CD1c-positive myeloid dendritic cell (primary cell): ENCODE data around the gene HID1.
"Not testable (repeated sequence)": the region's sequence is repeated elsewhere in the genome, so short reads cannot be mapped to it uniquely, and the experiment has no call there.

ENCODE experiments used
- DNase-seq: peaks from one replicate; pipeline ENCODE4 v3.0.0-alpha.2; 2016; ENCODE audit errors: extremely low spot score

HID1 gene

GRCh38 chr17:74972107-74972972 lies at the start of gene HID1:
Gene HID1, minus strand, starts transcription at chr17:74972759. Its CDS starts 103 bp downstream, at chr17:74972656.
- DNase-seq: peak; percentile 56

- no peak for DNase-seq
These were observed 48.0 kb upstream of the HID1 start for GRCh38 chr17:75020331-75021110.

- no peak for DNase-seq
These were observed 47.2 kb upstream of the HID1 start for GRCh38 chr17:75019710-75020109.

GRCh38 chr17:75019146-75019545 lies 46.6 kb upstream of the HID1 start:
- no peak for DNase-seq

- peak; percentile 11 for DNase-seq
These were observed 40.6 kb upstream of the HID1 start for GRCh38 chr17:75013092-75013559.

- DNase-seq: peak; percentile 90
These were observed 40.0 kb upstream of the HID1 start, which contains the start of gene MRPL58 for GRCh38 chr17:75012346-75013091. Gene MRPL58, plus strand, starts transcription at chr17:75012670. Its CDS starts 17 bp downstream, at chr17:75012687.

GRCh38 chr17:75012096-75012345 lies 39.5 kb upstream of the HID1 start:
- no peak for DNase-seq

GRCh38 chr17:75011401-75012095 lies 39.0 kb upstream of the HID1 start:
- no peak for DNase-seq

GRCh38 chr17:75010683-75011400 lies 38.3 kb upstream of the HID1 start:
- peak; percentile 52 for DNase-seq

GRCh38 chr17:75009139-75009724 lies 36.7 kb upstream of the HID1 start:
- DNase-seq: no peak

- no peak for DNase-seq
These were observed 35.8 kb upstream of the HID1 start for GRCh38 chr17:75008373-75008772.

GRCh38 chr17:75006653-75007052 lies 34.1 kb upstream of the HID1 start:
- DNase-seq: peak; percentile 65

- not testable (repeated sequence) for DNase-seq
These were observed 33.5 kb upstream of the HID1 start for GRCh38 chr17:75006084-75006483.

- no peak for DNase-seq
These were observed 32.7 kb upstream of the HID1 start for GRCh38 chr17:75005291-75005690.

GRCh38 chr17:75004371-75004770 lies 31.8 kb upstream of the HID1 start:
- DNase-seq: no peak

- no peak for DNase-seq
These were observed 31.4 kb upstream of the HID1 start for GRCh38 chr17:75003957-75004355.

GRCh38 chr17:75003070-75003956 lies 30.8 kb upstream of the HID1 start:
- no peak for DNase-seq

GRCh38 chr17:75001915-75002843 lies 29.6 kb upstream of the HID1 start:
- DNase-seq: peak; percentile 81
